NCI-H345 treated with DMSO at 0.1 percent for 48 hours (cell line): Measurements from ENCODE around the gene ZFR.
"Not testable (repeated sequence)": the region's sequence is repeated elsewhere in the genome, so short reads cannot be mapped to it uniquely, and the experiment has no call there.

ENCODE experiments used
- DNase-seq: peaks from one replicate; lab custom pipeline; 2025; ENCODE audit not compliant: unreplicated experiment; lab: John Stamatoyannopoulos, UW

ZFR gene

GRCh38 chr5:32452316-32452715 is 7.8 kb upstream of the ZFR start:
- not testable (repeated sequence) for DNase-seq

GRCh38 chr5:32450952-32451351 is 6.4 kb upstream of the ZFR start:
- DNase-seq: no peak

- DNase-seq: no peak
Measured at GRCh38 chr5:32449262-32449661, 4.7 kb upstream of the ZFR start.

GRCh38 chr5:32446630-32447029 is 2.1 kb upstream of the ZFR start:
- DNase-seq: no peak

- DNase-seq: no peak
Measured at GRCh38 chr5:32445831-32446614, 1.5 kb upstream of the ZFR start.

- DNase-seq: peak; percentile 9
Measured at GRCh38 chr5:32445287-32445758, 783 bp upstream of the ZFR start.

GRCh38 chr5:32443541-32444430 is 754 bp downstream of the ZFR start:
- DNase-seq: no peak

GRCh38 chr5:32443145-32443540 is 1.4 kb downstream of the ZFR start:
- no peak for DNase-seq

- DNase-seq: no peak
Measured at GRCh38 chr5:32439086-32439642, 5.4 kb downstream of the ZFR start.

GRCh38 chr5:32436553-32437242 is 7.8 kb downstream of the ZFR start:
- no peak for DNase-seq

GRCh38 chr5:32435383-32435782 is 9.2 kb downstream of the ZFR start:
- no peak for DNase-seq

- no peak for DNase-seq
Measured at GRCh38 chr5:32434221-32434620, 10.3 kb downstream of the ZFR start.

GRCh38 chr5:32432633-32433032 is 11.9 kb downstream of the ZFR start:
- no peak for DNase-seq

- DNase-seq: not testable (repeated sequence)
Measured at GRCh38 chr5:32430825-32431224, 13.7 kb downstream of the ZFR start.

- no peak for DNase-seq
Measured at GRCh38 chr5:32428426-32428825, 16.1 kb downstream of the ZFR start.

- DNase-seq: no peak
Measured at GRCh38 chr5:32426440-32427151, 17.9 kb downstream of the ZFR start.

- DNase-seq: no peak
Measured at GRCh38 chr5:32422697-32423096, 21.8 kb downstream of the ZFR start.

- no peak for DNase-seq
Measured at GRCh38 chr5:32421075-32421474, 23.5 kb downstream of the ZFR start.

- DNase-seq: no peak
Measured at GRCh38 chr5:32420506-32420905, 24.0 kb downstream of the ZFR start.

GRCh38 chr5:32419791-32420190 is 24.7 kb downstream of the ZFR start:
- no peak for DNase-seq
